ENCODE data around the gene PPP2R5E.

Gene PPP2R5E

GRCh38 chr14:63508033-63508432 lies 35.1 kb downstream of the PPP2R5E start:
- no peak for DNase-seq (ENCODE audit: low read depth)
- no peak overlapping the region for H3K4me3 ChIP-seq (replicated peaks; ENCODE audit: low read depth, low read length)
- no peak for TF ChIP-seq CTCF (IDR thresholded peaks at IDR 0.05; ENCODE audit: low read length, missing control alignments)

GRCh38 chr14:63504648-63505047 lies 38.5 kb downstream of the PPP2R5E start:
- no peak overlapping the region for H3K4me3 ChIP-seq (replicated peaks; ENCODE audit: low read depth, low read length)
- no peak for TF ChIP-seq CTCF (IDR thresholded peaks at IDR 0.05; ENCODE audit: low read length, missing control alignments)
- no peak for DNase-seq (ENCODE audit: low read depth)

- TF ChIP-seq CTCF (IDR thresholded peaks at IDR 0.05; ENCODE audit: low read length, missing control alignments) = no peak
- no peak for DNase-seq (ENCODE audit: low read depth)
- no peak overlapping the region for H3K4me3 ChIP-seq (replicated peaks; ENCODE audit: low read depth, low read length)
Observed at GRCh38 chr14:63501429-63501828, 41.7 kb downstream of the PPP2R5E start.

GRCh38 chr14:63499701-63500250 lies 43.4 kb downstream of the PPP2R5E start:
- no peak overlapping the region for H3K4me3 ChIP-seq (replicated peaks; ENCODE audit: low read depth, low read length)
- no peak for TF ChIP-seq CTCF (IDR thresholded peaks at IDR 0.05; ENCODE audit: low read length, missing control alignments)
- peak; percentile 80 for DNase-seq (ENCODE audit: low read depth)

- no peak for DNase-seq (ENCODE audit: low read depth)
- H3K4me3 ChIP-seq (replicated peaks; ENCODE audit: low read depth, low read length) = no peak overlapping the region
- TF ChIP-seq CTCF (IDR thresholded peaks at IDR 0.05; ENCODE audit: low read length, missing control alignments) = no peak
Observed at GRCh38 chr14:63496837-63497400, 46.3 kb downstream of the PPP2R5E start.

GRCh38 chr14:63493246-63493645 lies 49.9 kb downstream of the PPP2R5E start:
- peak; percentile 28 for DNase-seq (ENCODE audit: low read depth)
- peak; percentile 13 for TF ChIP-seq CTCF (IDR thresholded peaks at IDR 0.05; ENCODE audit: low read length, missing control alignments)
- no peak overlapping the region for H3K4me3 ChIP-seq (replicated peaks; ENCODE audit: low read depth, low read length)

GRCh38 chr14:63492391-63492790 lies 50.8 kb downstream of the PPP2R5E start:
- DNase-seq (ENCODE audit: low read depth) = peak; percentile 51
- H3K4me3 ChIP-seq (replicated peaks; ENCODE audit: low read depth, low read length) = no peak overlapping the region
- no peak for TF ChIP-seq CTCF (IDR thresholded peaks at IDR 0.05; ENCODE audit: low read length, missing control alignments)

Data from fibroblast of pulmonary artery (primary cell).